C4-2B (cell line): ENCODE results near the gene PARVG.

Experiments
- CTCF ChIP-seq: fragments of 450-650 bp; conservative IDR thresholded peaks from 2 replicates; pipeline ENCODE4 v1.5.1; 2017; ENCODE audit warnings: mild to moderate bottlenecking
- ZFX ChIP-seq: fragments of 450-650 bp; IDR thresholded peaks from 2 replicates; pipeline ENCODE4 v1.6.1; 2017

- TF ChIP-seq CTCF = no peak
- TF ChIP-seq ZFX = no peak
Observed at GRCh38 chr22:44146088-44146861, 34.5 kb upstream of the PARVG start.
